ENCODE results near the gene KATNB1.
"Not testable (repeated sequence)": the region's sequence is repeated elsewhere in the genome, so short reads cannot be mapped to it uniquely, and the experiment has no call there.

KATNB1 gene

GRCh38 chr16:57794849-57795430, 59.4 kb downstream of the KATNB1 start:
- no peak for DNase-seq (ENCODE audit: low read depth)

- no peak for DNase-seq (ENCODE audit: low read depth)
Observed at GRCh38 chr16:57795431-57795878, 59.9 kb downstream of the KATNB1 start.

DNA sequence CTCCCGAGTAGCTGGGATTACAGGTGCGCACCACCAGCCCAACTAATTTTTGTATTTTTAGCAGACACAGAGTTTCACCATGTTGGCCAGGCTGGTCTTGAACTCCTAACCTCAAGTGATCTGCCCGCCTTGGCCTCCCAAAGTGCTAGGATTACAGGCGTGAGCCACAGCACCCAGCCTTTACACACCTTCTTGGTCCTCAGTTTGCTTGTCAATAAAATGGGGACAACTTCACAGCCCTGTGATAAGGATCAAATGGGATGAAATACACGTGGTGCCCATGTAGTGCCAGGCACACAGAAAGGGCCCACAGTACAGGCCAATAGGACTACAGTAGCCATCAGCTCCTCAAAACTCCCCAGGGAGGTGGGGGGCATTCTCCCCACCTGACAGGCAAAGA, 60.4 kb downstream of the KATNB1 start:
- not testable (repeated sequence) for DNase-seq (ENCODE audit: low read depth)

GRCh38 chr16:57797216-57797525, 61.6 kb downstream of the KATNB1 start:
- DNase-seq (ENCODE audit: low read depth) = no peak

GRCh38 chr16:57797526-57798266, 62.1 kb downstream of the KATNB1 start:
- DNase-seq (ENCODE audit: low read depth) = no peak

DNA sequence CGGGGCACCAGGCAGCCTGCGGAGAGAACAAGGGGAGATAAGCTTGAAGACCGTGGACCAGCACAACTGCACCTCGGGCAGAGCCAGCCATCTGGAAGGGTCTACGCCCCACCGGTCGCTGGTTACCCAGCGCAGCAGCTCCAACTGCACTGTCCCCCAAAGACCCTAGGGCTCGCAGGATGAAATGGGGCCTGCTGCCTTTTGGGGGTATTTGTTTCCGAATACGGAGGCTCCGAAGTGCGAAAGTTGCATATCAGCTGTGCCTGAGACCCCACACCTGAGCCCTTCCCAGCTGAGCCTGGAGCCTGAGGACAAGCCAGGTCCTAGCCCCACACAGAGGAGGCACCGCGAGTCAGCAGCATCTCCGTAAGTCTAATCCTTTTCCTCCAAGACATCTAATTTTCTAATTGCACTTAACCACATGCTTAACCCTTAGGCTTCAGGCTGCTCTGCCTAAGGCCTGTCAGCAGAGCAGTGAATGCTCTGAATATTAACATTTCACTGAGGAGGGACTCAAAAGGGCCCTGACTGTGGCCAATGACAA, 62.8 kb downstream of the KATNB1 start:
- DNase-seq (ENCODE audit: low read depth) = no peak

GRCh38 chr16:57798953-57799599, 63.5 kb downstream of the KATNB1 start:
- no peak for DNase-seq (ENCODE audit: low read depth)

- DNase-seq (ENCODE audit: low read depth) = no peak
Observed at GRCh38 chr16:57799600-57800199, 64.1 kb downstream of the KATNB1 start.

GRCh38 chr16:57800200-57801097, 64.9 kb downstream of the KATNB1 start:
- no peak for DNase-seq (ENCODE audit: low read depth)

GRCh38 chr16:57801098-57801808, 65.7 kb downstream of the KATNB1 start:
- peak; percentile 78 for DNase-seq (ENCODE audit: low read depth)

DNA sequence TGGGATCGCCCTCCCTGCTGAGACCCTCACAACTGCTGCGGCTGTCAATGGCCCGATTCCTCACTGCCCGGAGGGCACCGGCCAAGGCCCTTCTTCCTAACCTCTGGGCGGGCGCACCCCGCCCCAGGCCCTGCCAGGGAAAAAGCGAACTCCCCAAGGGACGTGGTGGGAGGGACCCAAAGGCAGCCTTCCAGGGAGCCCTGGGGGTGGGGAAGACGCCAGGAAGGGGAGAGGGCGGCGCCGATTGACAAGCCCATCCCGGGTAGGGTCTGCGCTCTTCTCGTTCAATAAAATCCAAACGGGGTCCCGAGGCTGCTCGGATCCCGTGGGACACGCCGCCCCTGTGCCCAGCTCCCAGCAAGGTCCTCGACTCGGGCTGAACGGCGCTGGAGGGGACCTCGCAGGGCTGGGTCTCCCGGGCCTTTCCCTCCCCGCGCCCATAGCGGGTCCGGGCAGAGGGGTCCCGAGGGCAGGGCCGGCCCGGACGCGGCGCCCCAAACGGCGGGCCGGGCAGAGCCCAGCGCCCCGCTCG, 66.3 kb downstream of the KATNB1 start:
- DNase-seq (ENCODE audit: low read depth) = no peak

GRCh38 chr16:57802341-57803133, 67.0 kb downstream of the KATNB1 start, which contains the start of gene KIFC3:
TSS of gene KIFC3 (minus strand) at chr16:57802491. CDS start at chr16:57798243, 4,248 bp downstream.
- DNase-seq (ENCODE audit: low read depth) = no peak

- no peak for DNase-seq (ENCODE audit: low read depth)
Observed at GRCh38 chr16:57803134-57803990, 67.8 kb downstream of the KATNB1 start.

DNA sequence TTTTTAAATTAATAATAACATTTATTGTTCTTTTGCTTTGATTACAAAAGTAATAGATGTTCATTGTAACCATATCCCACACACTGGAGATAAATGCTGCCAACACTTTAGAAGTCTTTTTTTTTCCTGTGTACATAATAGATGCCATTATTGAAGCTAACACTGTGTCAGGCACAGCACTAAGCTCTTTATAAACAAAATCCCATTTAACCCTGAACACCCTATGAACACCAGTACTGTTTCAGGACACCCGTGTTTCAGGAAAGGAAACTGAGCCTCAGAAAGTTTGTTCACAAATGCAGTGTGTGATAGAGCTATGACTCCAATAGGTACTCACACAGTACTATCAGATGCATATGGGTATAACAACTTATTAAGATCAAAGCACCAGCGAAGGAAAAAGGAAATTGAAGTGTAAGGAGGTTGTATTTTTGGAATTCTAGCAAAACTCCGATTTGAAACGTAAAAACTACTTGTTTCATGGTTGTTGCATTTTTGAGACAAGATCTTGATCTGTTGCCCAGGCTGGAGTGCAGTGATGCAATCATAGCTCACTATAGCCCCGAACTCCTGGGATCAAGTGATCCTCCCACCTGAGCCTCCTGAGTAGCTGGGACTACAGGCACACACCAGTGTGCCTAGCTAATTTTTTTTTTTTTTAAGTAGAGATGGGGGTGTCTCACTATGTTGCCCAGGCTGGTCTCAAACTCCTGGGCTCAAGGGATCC, 68.7 kb downstream of the KATNB1 start:
- no peak for DNase-seq (ENCODE audit: low read depth)

GRCh38 chr16:57805176-57805575, 69.6 kb downstream of the KATNB1 start:
- DNase-seq (ENCODE audit: low read depth) = no peak
